Neural cell (in vitro differentiated cells): ENCODE results near the gene CRLF2. TPM values are rescaled to one million over a fixed set of nuclear protein-coding genes. Genes with fewer than 3 reads are reported as not detected.

ENCODE experiments used
- H2AFZ ChIP-seq: fragments of 200-600, 300-800 bp; sonication (generic), shearing (Covaris generic); 2 replicates; pipeline ENCODE4 v1.6.0; 2014; ENCODE audit warnings: low read depth, mild to moderate bottlenecking, antibody characterized with exemption, low read length, moderate library complexity
- H3F3A ChIP-seq: fragments of 200-600 bp; shearing (Covaris generic); 2 replicates; pipeline ENCODE4 v1.6.1; 2016; ENCODE audit warnings: mild to moderate bottlenecking, moderate library complexity, mixed read lengths, antibody characterized with exemption, low read length; ENCODE audit not compliant: insufficient read depth, poor library complexity, severe bottlenecking
- H3K27ac ChIP-seq: fragments of 200-600, 300-800 bp; sonication (generic), shearing (Covaris generic); 2 replicates; pipeline ENCODE4 v1.5.1; 2014; ENCODE audit warnings: mild to moderate bottlenecking, low read length, moderate library complexity
- H3K27me3 ChIP-seq: fragments of 300-800, 200-600 bp; sonication (generic), shearing (Covaris generic); 2 replicates; pipeline ENCODE4 v1.6.0; 2014; ENCODE audit warnings: mild to moderate bottlenecking, low read depth, low read length, moderate library complexity; ENCODE audit not compliant: insufficient read depth
- H3K36me3 ChIP-seq: fragments of 300-800, 200-600 bp; sonication (generic), shearing (Covaris generic); 2 replicates; pipeline ENCODE4 v1.5.1; 2014; ENCODE audit warnings: mild to moderate bottlenecking, antibody characterized with exemption, low read length, moderate library complexity; ENCODE audit not compliant: insufficient read depth
- H3K4me2 ChIP-seq: fragments of 300-800, 200-600 bp; sonication (generic), shearing (Covaris generic); 2 replicates; pipeline ENCODE4 v1.6.0; 2014; ENCODE audit warnings: mild to moderate bottlenecking, low read length
- H3K4me3 ChIP-seq: fragments of 300-800, 200-600 bp; sonication (generic), shearing (Covaris generic); 2 replicates; pipeline ENCODE4 v1.5.1; 2014; ENCODE audit warnings: mild to moderate bottlenecking, low read length, moderate library complexity
- H3K79me2 ChIP-seq: fragments of 200-600 bp; shearing (Covaris generic); replicated peaks from 2 replicates; pipeline ENCODE4 v1.6.0; 2014; ENCODE audit warnings: mild to moderate bottlenecking, low read length, moderate library complexity; ENCODE audit not compliant: insufficient read depth
- H3K9ac ChIP-seq: fragments of 300-800, 200-600 bp; sonication (generic), shearing (Covaris generic); 2 replicates; pipeline ENCODE4 v1.6.1; 2016; ENCODE audit warnings: mild to moderate bottlenecking, low read length, mixed read lengths
- H3K9me2 ChIP-seq: fragments of 200-600 bp; shearing (Covaris generic); 2 replicates; pipeline ENCODE4 v1.6.1; 2016; ENCODE audit warnings: mild to moderate bottlenecking, low read length, mixed read lengths; ENCODE audit not compliant: insufficient read depth
- H3K9me3 ChIP-seq: fragments of 200-600, 300-800 bp; sonication (generic), shearing (Covaris generic); 2 replicates; pipeline ENCODE4 v1.6.1; 2016; ENCODE audit warnings: mild to moderate bottlenecking, mixed run types, low read length, moderate library complexity, mixed read lengths
- H4K20me1 ChIP-seq: fragments of 200-600 bp; shearing (Covaris generic); 2 replicates; pipeline ENCODE4 v1.6.1; 2016; ENCODE audit warnings: mild to moderate bottlenecking, mixed run types; ENCODE audit not compliant: insufficient read depth
- EP300 ChIP-seq: fragments of 450-650 bp; conservative IDR thresholded peaks from 2 replicates; pipeline ENCODE4 v1.6.1; 2014; ENCODE audit warnings: antibody characterized with exemption, mild to moderate bottlenecking, moderate library complexity; ENCODE audit not compliant: poor library complexity, severe bottlenecking
- EZH2 ChIP-seq: fragments of 200-600, 300-800 bp; shearing (Covaris generic), sonication (generic); IDR thresholded peaks from 2 replicates; pipeline ENCODE4 v1.6.1; 2014; ENCODE audit warnings: antibody characterized with exemption, low read length, borderline replicate concordance, mild to moderate bottlenecking; ENCODE audit not compliant: insufficient read depth, poor library complexity, severe bottlenecking
- MXI1 ChIP-seq: fragments of 450-650 bp; conservative IDR thresholded peaks from 2 replicates; pipeline ENCODE4 v1.6.1; 2014; ENCODE audit warnings: antibody characterized with exemption, mild to moderate bottlenecking; ENCODE audit not compliant: poor library complexity, severe bottlenecking
- POLR2AphosphoS5 ChIP-seq: IDR thresholded peaks from 2 replicates; pipeline ENCODE4 v1.6.1; 2012
- RAD21 ChIP-seq: fragments of 450-650 bp; conservative IDR thresholded peaks from 2 replicates; pipeline ENCODE4 v1.6.1; 2014; ENCODE audit warnings: antibody characterized with exemption, mild to moderate bottlenecking, moderate library complexity
- REST ChIP-seq: IDR thresholded peaks from 2 replicates; pipeline ENCODE4 v1.6.1; 2012; ENCODE audit warnings: borderline replicate concordance
- SMC3 ChIP-seq: fragments of 450-650 bp; conservative IDR thresholded peaks from 2 replicates; pipeline ENCODE4 v1.6.1; 2014; ENCODE audit warnings: antibody characterized with exemption, mild to moderate bottlenecking, moderate library complexity; ENCODE audit not compliant: poor library complexity
- TAF1 ChIP-seq: IDR thresholded peaks from 2 replicates; pipeline ENCODE4 v1.6.1; 2012; ENCODE audit warnings: low read depth
- polyA plus RNA-seq: library from polyadenylated mRNA; depleted of rRNA; stranded (reverse); fragments of >200 nt; gene quantifications from 2 replicates; pipeline ENCODE4 v1.2.3, GENCODE V29; 2014
- TF ChIP-seq, protein P1 (sequence below): fragments of 450-650 bp; IDR thresholded peaks from 2 replicates; pipeline ENCODE4 v1.5.1; 2014; ENCODE audit warnings: antibody characterized with exemption, mild to moderate bottlenecking, moderate library complexity; ENCODE audit not compliant: poor library complexity, severe bottlenecking

The CRLF2 gene
- polyA plus RNA-seq, 1 donor from 2014 or later: not detected

DNA sequence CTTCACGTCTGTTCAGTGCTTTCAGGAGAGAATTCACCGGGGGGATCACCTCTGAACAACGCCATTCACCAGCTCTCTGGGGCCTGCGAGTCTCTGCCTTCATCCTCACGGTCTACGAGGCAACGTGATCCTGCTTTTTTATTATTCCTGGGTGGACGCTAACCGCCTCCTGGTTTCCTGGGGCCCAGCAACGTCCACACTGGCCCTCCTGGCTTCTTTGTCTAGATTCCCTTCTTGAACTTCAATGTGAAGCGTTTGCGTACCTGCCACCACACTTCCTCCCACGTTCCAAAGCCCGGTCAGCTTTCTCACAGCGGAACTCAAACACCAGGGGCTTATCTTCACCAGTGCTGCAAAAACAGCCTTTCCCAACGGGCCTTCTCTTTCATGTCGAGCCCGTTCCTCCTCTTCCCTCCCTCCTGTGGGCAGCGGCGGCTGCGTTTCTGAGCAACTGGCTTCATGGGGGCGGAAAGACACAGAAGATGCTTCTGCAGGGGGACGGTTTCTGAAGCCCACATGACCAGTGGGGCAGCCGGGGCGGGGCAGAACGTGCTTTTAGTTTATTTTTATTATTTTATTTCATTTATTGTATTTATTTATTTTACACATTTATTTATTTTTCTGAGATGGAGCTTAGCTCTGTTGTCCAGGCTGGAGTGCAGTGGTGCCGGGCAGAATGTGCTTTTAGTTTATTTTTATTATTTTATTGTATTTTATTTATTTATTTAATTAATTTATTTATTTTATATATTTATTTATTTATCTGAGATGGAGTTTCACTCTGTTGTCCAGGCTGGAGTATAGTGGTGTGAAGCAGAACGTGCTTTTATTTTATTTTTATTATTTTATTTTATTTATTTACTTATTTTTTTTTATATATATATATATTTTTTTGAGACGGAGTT lies 64.6 kb downstream of the CRLF2 start:
- H3K36me3 ChIP-seq: no peaks in the 10 kb centered on the region
- H3K4me3 ChIP-seq: no peak overlapping the region
- no peaks in the 10 kb centered on the region for H3K9me3 ChIP-seq
- no peaks in the 10 kb centered on the region for H3K79me2 ChIP-seq
- H3K27ac ChIP-seq: no peak overlapping the region
- no peaks in the 10 kb centered on the region for H4K20me1 ChIP-seq
- TF ChIP-seq POLR2AphosphoS5 (no peak), EZH2 (no peak), EP300 (no peak), MXI1 (no peak), REST (no peak), SMC3 (no peak), TAF1 (no peak), RAD21 (no peak)
- TF ChIP-seq, protein P1, sequence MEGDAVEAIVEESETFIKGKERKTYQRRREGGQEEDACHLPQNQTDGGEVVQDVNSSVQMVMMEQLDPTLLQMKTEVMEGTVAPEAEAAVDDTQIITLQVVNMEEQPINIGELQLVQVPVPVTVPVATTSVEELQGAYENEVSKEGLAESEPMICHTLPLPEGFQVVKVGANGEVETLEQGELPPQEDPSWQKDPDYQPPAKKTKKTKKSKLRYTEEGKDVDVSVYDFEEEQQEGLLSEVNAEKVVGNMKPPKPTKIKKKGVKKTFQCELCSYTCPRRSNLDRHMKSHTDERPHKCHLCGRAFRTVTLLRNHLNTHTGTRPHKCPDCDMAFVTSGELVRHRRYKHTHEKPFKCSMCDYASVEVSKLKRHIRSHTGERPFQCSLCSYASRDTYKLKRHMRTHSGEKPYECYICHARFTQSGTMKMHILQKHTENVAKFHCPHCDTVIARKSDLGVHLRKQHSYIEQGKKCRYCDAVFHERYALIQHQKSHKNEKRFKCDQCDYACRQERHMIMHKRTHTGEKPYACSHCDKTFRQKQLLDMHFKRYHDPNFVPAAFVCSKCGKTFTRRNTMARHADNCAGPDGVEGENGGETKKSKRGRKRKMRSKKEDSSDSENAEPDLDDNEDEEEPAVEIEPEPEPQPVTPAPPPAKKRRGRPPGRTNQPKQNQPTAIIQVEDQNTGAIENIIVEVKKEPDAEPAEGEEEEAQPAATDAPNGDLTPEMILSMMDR: no peak
- H3F3A ChIP-seq: no peaks in the 10 kb centered on the region
- H2AFZ ChIP-seq: no peak overlapping the region
- no peak overlapping the region for H3K9ac ChIP-seq
- H3K27me3 ChIP-seq: no peaks in the 10 kb centered on the region
- no peaks in the 10 kb centered on the region for H3K9me2 ChIP-seq
- no peak overlapping the region for H3K4me2 ChIP-seq

GRCh38 chrX:1144293-1144692 lies 68.2 kb downstream of the CRLF2 start:
- Histone ChIP-seq H3K4me2 (no peak overlapping the region), H4K20me1 (no peaks in the 10 kb centered on the region), H3K27ac (no peak overlapping the region), H3K9me2 (no peaks in the 10 kb centered on the region), H3K9ac (no peak overlapping the region), H3K27me3 (no peaks in the 10 kb centered on the region), H3K36me3 (no peaks in the 10 kb centered on the region), H3K4me3 (no peak overlapping the region), H3K9me3 (no peaks in the 10 kb centered on the region), H3F3A (no peaks in the 10 kb centered on the region), H2AFZ (no peak overlapping the region), H3K79me2 (no peaks in the 10 kb centered on the region)
- TF ChIP-seq SMC3: no peak

Other genes with a start within 250 kb of the CRLF2 start
- gene CSF2RA, start 56.2 kb upstream of the CRLF2 start, polyA plus RNA-seq: 0.73 TPM in 1 of 2 replicates, not detected in the other
- not detected in 2 replicates for gene IL3RA, start 124.1 kb upstream of the CRLF2 start, polyA plus RNA-seq
- gene SLC25A6, start 179.5 kb upstream of the CRLF2 start, polyA plus RNA-seq: 180 and 184 TPM in 2 replicates
- 21.5 and 25.9 TPM in 2 replicates for gene ASMTL, start 240.3 kb upstream of the CRLF2 start, polyA plus RNA-seq